HG02610 (cell line): ENCODE results near the gene ARG1.
"Not testable (repeated sequence)": the region's sequence is repeated elsewhere in the genome, so short reads cannot be mapped to it uniquely, and the experiment has no call there.

Experiments used
- ATAC-seq: cut with Tn5 transposase; IDR thresholded peaks from one replicate; pipeline ENCODE4 v1.9.1; 2021; ENCODE audit warnings: mild to moderate bottlenecking, moderate library complexity; ENCODE audit not compliant: unreplicated experiment

ARG1 gene

DNA sequence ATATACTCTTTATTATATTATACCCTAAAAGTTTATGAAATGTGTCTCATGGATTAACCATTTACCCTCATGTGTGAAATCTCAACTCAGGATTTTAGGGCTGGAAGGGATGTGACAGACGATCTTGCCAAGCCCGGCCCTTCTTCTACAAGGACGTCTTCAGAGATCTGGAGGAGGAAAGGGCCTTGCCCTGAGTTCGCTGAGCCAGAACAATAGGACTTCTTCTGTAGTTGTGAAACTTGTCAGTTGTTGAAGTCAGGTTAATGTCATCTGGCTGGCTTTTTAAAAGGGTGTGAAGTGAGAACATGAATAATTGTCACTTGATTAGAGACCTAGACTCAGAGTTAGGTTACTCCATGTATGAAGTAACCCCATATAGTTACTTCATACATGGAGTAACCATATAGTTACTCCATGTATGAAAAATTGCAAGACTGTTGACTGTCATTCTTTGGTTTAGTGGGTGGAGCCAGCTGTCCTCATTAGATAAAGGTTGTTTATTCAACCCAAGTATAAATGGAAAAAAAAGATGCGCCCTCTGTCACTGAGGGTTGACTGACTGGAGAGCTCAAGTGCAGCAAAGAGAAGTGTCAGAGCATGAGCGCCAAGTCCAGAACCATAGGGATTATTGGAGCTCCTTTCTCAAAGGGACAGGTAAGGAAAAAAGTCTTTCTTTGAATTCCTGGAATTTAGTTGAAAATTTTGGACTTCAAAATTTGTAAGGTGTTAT, at the start of gene ARG1:
Gene ARG1 (plus strand): TSS at position 541 of the 730 bp plus-strand sequence. CDS start 57 bp downstream, at position 598.
- ATAC-seq, result no peak

DNA sequence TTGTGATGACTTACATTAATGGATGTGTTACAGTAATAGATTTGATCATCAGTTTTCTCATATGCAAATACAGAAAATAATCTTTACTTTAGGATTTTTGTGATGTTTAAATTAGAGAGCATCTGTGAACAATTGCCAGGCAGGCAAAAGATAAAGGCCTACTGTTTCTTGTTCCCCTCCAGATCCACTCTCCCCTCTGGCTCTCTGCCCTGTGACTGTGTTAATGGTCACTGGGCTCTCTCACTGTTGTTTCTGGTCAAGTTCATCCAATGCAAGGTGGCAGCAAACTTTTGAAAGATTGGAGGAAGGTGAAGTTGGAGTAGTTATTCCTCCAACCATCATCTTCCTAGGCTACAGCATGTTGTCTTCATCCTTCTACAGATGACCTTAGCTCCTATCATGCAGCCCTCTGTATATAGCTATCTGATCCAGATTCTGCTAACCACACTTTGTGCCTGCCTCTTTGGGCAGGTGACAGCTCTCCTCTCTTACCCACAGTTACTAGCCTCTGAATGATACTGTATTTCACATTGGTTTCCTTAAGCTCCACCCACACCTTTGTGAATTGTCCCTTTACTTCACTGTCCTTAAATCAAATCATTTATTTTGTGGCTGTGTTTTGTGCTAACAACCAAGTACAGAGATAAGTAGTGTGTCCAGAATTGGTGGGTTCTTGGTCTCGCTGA, 48.9 kb upstream of the ARG1 start:
- no peak for ATAC-seq

DNA sequence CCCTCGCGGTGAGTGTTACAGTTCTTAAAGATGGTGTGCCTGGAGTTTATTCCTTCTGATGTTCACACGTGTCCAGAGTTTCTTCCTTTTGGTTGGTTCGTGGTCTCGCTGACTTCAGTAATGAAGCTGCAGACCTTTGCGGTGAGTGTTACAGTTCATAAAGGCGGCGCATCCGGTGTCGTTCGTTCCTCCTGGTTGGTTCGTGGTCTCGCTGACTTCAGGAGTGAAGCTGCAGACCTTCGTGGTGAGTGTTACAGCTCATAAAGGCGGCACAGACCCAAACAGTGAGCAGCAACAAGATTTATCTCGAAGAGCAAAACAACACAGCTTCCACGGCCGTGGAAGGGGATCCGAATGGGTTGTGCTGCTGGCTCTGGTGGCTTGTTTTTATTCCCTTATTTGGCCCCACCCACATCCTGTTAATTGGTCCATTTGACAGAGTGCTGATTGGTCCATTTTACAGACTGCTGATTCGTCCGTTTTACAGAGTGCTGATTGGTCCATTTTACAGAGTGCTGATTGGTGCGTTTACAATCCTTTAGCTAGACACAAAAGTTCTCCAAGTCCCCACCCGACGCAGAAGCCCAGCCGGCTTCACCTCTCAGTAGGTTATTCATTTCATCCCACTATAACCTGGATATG, 48.2 kb upstream of the ARG1 start:
- ATAC-seq, result no peak

DNA sequence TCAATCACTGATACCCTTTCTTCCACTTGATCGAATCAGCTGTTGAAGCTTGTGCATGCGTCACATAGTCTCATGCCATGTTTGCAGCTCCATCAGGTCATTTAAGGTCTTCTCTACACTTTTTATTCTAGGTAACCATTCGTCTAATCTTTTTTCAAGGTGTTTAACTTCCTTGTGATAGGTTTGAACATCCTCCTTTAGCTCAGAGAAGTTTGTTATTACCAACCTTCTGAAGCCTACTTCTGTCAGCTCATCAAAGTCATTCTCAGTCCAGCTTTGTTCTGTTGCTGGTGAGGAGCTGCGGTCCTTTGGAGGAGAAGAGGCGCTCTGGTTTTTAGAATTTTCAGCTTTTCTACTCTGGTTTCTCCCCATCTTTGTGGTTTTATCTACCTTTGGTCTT, 42.1 kb upstream of the ARG1 start:
- not testable (repeated sequence) for ATAC-seq

DNA sequence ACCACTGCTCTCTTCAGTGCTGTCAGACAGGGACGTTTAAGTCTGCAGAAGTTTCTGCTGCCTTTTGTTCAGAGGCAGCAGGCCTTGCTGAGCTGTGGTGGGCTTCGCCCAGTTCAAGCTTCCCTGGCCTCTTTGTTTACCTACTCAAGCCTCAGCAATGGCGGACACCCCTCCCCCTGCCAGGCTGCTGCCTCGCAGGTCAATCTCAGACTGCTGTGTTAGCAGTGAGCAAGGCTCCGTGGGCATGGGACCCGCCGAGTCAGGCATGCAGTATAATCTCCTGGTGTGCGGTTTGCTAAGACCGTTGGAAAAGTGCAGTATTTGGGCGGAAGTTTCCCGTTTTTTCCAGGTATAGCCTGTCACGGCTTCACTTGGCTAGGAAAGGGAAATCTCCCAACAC, 41.3 kb upstream of the ARG1 start:
- not testable (repeated sequence) for ATAC-seq

DNA sequence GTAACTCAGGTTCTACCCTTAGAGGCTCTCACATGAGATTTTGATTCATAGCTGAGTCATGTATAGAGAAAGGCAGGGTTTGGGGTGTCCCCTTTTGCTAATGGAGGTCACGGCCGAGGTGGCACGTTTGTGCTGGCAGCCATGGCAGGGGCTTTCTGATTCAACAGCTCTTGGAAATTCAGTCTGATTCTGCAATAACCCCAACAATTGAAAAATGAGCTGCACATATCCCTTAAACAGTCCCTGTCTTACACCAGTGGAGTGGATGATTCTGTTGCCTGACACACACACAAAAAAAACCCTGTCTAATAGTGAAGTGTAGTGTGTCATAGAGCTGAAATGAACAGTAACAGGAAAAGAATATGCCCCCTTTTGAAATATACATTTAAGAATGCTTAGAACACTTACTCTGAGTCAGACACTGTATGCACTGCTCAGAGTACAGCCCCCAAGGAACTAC, 40.4 kb upstream of the ARG1 start:
- peak; percentile 99 for ATAC-seq

DNA sequence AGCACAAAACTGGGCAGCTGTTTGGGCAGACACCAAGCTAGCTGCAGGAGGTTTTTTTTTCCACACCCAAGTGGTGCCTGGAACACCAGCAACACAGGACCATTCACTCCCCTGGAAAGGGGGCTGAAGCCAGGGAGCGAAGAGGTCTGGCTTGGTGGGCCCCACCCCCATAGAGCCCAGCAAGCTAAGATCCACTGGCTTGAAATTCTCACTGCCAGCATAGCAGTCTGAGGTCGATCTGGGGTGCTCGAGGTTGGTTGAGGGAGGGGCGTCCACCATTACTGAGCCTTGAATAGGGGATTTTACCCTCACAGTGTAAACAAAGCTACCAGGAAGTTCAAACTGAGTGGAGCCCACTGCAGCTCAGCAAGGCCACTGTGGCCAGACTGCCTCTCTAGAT, 34.4 kb upstream of the ARG1 start:
- not testable (repeated sequence) for ATAC-seq

DNA sequence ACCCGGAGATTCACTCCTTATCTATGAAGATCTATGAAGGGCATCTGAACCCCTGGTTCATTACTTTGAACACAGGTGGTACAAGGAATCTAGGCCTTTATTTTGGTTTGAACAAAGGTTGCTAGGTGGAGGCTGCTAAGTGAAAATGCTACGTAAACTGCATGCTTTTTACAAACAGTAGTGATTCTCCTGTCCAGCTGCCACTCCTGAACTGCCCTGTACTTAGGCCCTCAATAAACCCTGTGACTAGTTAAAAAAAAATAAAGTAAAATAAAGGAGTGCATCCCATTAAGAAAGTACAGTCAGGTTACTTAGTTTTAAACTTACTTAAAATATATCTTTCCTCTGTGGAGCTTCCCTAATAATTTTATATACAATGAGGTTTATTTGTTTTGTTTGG, 27.7 kb upstream of the ARG1 start:
- ATAC-seq, result no peak

DNA sequence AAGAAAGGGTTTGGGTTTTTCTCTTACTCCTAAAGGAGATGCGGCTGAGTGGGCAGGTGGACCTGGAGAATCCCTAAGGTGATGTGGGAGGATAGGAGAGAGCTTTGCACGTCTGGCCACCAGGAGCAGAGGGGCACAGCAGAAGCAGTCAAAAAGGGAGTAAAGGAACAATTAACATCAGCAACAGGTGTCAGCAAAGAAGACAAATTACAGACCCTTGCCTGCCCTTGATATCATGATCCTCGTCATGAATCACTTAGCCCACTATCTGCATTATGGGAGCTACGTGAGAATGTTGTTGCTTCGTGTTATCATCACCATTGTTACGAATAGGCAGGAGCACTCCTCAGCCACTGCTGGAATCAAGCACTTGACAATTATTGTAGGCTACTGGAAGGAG, 25.5 kb upstream of the ARG1 start:
- no peak for ATAC-seq

DNA sequence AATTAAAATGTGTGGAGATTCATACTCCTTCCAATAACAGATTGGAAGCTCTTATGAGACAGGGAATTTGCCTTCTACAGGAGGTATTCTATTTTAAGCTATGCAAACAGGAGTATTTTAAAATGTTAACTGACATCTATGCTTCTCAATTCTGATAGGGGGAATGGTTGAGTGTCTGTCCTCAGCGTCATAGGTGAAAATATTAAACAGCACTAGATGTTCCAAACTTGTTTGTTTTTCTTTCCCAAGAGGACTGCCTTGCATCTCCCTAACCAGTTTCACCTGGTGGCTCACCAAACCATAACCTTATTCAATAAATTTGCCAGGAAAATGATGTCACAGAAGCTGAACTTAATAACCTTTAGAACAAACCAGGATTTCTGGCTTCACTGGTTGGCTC, 24.6 kb upstream of the ARG1 start:
- ATAC-seq, result no peak

DNA sequence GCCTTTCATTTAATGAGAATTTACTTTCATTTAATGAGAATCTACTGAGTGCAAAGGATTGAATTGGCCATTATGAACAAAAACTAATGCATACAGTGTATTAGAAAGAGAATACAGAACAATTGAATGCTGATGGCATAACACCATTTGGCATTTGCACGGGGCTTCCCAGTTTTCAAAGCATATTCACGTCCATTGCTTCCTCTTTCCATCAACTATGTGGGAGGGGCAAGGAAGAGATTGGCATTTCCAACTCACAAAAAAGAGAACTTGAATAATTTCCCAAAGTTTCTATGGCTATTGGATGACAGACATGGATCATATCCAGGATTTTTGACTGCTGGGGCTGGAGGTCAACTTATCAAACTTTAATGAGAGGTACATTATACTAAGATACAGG, 23.2 kb upstream of the ARG1 start:
- no peak for ATAC-seq

DNA sequence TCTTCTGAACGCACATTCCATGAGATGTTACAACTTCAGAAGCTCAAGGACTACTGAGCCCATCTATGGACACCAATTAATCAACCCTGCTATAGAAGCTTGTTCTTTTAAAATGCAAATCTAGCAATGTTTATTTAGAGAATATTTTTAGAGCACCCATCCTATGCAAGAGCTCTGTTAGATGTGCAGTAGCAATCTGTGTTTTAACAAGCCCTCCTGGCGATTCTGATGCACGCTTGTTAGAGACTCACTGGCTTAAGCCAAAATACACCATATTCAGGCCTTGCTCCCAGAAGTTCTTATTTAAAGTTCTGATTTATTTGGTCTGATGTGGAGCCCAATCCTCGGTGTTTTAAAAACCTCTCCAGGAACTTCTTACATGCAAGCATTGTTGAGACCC, 21.1 kb upstream of the ARG1 start:
- ATAC-seq, result no peak

DNA sequence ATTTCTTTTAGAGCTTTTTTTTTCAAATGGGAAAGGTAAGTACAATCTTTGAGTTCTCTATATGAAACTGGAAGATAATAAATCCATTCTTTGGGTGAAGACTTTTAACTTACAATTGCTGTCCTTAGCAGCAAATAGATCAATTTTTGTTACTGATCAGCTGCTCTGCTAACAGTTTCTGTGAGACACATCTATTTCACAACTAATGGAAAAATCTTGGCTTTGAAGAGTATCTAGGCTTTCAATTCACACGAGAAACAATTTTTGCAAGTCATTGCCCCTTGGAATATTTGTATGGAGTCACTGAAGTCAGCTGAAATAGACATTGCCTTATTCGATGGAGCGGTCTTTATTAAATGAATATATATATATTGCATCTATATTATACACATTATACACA, 20.5 kb upstream of the ARG1 start:
- no peak for ATAC-seq

DNA sequence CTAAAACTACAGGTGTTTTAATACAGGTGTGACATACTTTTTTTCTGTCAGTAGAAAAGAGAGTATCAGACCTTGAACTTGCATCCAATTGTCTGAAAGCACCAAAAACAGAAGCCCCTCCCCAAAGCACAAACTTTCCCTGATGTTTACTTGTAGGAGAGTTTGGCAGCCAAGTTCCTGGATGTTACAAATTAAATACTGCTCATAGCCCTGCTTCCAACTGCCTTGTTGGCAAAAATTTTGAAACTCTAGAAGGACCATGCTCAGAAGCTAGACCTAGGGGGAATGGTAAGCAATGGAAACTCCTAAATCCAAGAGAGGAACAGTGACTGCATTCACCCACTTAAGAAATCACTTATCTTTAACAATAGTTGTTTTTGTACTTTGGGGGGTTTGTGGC, 17.0 kb upstream of the ARG1 start:
- no peak for ATAC-seq

DNA sequence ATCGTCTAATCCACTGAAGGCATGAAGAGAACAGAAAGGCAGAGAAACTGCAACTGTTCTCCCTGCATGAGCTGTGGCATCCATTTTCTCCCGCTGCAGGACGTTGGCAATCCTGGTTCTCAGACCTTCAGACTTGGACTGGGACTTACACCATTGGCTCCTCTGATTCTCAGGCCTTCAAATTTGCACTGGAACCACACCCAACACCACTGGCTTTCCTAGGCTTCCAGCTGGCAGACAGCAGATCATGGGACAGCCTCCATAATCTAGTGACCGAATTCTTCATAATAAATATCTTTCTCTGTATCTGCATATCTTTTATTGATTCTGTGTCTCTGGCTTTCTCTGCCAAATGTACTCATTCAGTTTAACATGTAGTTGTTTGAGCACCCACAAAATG, 14.1 kb upstream of the ARG1 start:
- no peak for ATAC-seq

DNA sequence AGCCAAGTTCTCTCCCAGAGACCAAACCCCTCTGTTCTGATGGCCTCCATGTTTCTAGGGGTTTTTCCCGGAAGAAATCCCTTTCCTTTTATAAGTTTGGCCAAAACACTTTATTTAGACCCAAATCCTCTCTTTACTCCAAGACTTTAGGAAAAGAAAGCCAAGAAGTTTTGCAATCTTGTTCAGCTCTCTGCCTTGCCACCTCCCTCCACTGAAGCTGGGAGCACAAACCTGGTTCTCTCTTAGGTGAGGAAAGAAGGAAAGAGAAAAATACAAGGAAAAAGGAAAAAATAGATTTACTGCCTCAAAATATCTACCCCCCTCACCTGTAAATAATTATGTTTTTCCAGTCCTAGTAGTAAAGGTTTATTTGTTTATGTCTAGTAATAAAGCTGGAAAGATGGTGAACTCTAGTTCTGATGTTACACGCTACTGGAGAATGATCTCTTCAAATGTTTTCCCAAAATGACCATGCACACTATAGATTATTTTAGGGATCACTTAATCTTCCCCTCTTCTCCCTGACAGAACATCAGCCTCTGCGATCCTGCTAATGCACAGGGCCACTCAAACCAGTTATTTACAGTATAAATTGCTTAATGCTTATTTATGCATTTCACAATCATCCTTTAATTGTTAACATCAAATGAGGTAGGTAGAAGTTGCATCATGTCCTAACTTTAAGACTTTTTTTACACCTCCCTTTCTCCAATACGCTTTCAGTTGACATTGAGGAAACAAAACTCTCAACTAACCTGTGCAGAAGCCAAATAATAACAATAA, 10.9 kb upstream of the ARG1 start:
- ATAC-seq, result no peak

DNA sequence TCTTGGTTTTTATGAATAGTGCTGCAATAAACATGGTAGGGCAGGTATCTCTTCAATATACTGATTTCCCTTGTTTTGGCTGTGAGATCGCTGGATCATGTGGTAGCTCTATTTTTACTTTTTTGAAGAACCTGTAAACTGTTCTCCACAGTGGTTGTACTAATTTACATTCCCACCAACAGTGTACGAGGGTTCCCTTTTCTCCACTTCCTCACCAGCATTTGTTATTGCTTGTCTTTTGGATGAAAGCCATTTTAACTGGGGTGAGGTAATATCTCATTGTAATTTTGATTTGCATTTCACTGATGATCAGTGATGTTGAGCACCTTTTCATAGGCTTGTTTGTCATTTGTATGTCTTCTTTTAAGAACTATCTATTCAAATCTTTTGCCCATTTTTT, 8.0 kb upstream of the ARG1 start:
- ATAC-seq, result no peak

DNA sequence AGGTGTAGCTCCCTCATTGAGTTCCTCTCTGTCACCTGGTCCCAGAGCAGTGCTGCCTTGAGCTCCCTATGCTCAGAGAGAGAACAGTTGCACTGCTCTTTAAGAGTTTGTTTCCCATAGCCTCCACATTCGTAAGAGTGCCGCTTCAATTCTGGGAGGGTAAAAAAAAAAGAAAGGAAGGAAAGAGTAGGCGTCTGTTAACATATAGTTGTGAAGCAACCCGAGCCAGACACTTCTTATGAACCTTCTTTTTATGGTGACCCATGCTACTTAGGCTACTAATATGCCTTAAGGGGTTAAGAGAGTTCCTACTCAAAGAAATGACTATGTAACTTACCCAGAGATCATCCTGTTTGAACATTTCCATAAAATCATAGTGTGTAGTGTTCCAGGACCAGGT, 4.3 kb upstream of the ARG1 start:
- no peak for ATAC-seq

DNA sequence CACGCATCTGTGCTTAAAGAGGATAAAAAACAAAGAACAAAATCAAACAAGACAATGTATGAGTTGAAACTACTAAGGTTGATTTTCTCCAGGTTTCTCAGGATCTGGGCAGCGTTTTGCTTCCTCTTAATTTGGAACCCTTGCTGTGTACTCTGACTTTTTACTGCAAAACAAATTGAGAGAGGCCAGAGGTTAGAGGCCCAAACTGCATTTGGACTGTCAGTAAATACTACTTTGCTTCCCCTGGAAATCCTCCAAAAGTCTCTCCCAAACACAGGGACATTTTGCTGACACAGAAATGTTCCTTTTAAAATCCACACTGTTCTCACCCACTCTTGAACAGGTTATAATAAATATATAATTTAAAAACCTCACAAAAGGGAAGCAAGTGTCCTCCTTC, 1.1 kb downstream of the ARG1 start:
- no peak for ATAC-seq

DNA sequence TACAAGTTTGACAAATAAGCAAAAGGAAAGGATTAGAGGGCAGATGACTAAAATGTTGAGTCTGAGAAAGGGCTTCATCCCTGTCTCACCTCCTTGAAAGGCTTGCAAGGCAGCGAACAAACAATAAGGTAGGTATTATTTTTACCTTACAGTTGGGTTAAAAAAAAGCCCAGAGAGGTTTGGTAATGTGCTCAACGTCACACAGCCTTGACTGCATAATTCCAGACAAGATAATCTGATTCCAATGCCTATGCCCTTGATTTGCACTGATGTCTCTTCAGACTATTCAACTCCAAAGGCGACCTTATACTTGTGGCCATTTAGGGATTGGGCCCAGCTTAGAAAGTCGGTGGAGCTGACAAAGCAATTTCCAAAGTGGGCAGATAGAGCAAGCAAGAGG, 1.7 kb downstream of the ARG1 start:
- ATAC-seq, result no peak

DNA sequence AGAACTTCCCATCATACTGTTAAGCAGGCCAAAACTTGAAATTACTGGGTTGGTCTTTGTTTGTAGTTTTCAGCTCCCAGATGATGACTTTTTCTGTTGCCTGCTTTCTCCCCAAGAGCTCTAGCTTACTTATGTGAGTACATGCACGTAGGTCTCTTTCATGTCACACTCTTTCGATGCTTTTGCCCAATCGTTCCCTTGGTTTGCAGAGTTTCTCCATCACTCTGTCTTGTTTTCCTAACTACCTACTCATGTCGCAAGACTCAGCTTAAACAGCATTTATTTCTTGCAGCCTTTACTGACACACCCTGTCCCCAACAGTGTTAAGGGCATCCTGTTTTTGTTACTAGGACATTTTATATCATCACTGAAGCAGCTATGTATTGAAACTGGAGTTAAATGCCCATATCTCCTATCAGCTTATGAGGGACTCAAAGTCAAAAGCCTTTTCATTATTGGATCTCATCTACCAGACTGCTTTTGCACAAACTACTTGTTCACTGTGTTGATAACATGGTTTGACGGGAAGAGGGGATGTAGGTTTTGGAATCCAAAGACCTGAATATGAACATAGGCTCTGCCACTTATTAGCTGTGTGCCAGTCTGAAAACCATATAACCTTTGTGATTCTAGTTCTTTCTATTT, 2.9 kb downstream of the ARG1 start:
- ATAC-seq, result no peak
